Activated T-cell treated with anti-CD3 and anti-CD28 coated beads, Interleukin-2, amount 50 U/mL, for 48 hours (primary cell): ENCODE data around the gene SEPTIN6.
"Not testable (repeated sequence)": the region's sequence is repeated elsewhere in the genome, so short reads cannot be mapped to it uniquely, and the experiment has no call there.

Source experiments
- DNase-seq, 2 experiments: peaks; one replicate each; pipeline ENCODE4 v3.0.0-alpha.2; 2020

Gene SEPTIN6

DNA sequence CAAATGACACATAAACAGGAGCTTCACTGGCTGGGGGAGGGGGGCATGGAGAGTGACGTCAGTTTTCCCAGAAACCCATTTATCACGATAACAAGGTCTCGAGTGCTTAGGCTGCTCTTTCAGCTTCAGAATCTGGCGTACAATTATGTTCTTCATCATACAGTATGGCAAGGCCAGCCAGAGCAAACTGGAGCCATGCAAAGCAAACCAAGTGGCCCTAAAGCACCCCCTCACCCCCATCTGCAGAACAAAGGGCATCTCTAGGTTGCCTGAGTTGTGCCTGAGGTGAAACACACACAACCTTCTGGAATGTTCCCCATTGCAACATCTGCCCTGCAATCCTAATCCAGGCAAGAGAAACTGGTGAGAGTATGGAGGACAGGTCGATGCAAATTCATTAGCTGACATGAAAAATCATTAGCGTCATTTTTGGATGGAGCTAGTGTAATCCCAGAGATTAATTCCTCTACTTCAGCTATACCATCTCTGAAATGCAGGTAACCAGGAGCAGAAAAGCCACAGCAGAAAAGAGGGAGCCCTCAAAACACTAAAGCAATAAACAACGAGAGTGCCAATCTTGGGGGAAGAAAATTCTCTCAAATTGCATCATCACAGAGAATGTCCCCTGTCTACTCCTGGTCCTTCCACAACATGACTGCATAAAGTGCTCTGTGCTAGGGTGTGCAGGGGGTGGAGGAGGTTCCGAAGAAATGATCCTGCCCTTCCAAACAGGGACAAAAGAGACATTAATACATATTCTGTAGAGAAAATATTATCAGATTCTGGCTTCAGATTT, 1.8 kb downstream of the SEPTIN6 start:
- DNase-seq = peak; percentile 85 to 86

DNA sequence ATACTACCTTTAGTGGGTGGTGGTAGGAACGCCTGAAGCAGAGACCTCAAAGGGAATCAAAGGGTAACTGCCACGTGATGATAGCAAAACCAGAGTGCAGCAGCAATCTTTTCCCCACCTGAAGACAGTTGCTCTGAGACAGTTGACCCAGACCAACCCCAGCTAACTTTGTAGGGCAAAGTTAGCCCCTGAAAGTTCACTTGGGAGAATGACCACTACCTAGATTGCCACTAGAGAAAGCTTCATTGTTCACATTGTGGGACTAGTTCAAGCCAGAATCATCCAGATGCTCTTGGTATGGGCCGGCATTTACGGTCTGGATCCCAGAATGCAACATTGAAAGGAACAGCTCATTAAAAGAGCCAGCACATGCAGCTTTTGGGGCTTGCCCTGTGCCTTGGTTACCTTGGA, 4.1 kb downstream of the SEPTIN6 start:
- DNase-seq = peak; percentile 56 to 62

DNA sequence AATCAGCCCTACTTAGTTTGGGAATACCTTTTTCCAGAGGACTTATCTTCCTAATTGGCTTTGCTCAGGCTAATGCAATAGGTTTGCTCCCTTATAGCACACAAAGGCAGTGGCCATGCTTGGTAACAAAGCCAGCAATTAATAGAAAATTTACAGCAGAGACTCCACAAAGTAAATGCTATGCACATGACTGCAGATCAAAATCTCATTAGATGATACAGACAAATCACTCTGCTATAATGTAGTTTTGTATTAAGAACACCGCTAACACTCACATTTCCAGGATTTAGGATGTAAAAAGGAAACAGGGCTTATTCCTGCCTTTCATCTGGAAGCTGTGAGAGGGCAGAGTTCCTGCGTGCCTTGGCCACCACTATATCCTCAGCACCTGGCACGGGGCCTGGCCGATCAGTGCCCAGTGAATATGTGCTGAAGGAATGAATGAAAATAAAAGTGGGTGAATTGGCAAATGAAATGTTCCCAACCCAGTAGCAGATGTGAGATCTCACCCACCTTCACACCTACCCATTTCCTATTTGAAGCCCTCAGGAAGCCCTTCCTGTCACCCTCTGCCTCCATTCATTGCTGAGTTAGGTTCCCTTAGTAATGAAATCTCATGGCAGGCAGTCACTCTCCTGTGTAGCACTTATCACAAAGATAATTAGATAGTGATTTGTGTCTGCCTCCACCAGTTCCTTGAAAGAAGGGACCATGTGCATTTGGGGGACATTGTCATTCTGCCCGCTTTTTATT, 5.1 kb downstream of the SEPTIN6 start:
- peak in 1 of 2 experiments; percentile 31 for DNase-seq

DNA sequence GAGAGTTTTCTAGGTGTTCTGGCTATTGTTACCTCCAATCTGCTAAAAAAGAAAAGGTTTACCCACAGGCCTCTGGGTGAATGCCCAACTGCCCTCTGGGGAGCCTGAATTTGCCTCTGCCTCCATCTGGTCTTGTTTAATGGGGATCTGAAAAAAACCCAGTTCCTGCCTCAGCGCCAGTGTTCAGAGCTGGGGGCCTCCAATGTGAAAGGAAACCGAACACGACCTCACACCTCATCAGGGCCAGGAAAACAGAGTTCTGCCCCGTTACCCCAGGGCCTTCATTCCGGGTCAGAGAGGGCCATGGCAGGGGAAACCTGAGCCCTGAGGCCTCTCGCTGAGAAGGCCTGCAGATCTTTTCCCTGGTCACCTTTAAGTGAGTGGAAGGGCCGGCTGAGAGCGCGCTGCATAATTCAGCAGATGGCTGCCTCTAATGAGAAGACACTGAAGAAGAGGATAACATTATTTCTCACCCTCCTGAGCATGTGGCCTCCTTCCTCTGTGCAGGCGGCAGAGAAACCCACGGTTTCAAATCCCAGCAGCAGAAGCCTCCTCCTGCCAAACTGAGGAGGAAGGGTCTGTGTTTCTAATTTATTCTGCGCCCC, 6.8 kb downstream of the SEPTIN6 start:
- peak; percentile 59 to 64 for DNase-seq

DNA sequence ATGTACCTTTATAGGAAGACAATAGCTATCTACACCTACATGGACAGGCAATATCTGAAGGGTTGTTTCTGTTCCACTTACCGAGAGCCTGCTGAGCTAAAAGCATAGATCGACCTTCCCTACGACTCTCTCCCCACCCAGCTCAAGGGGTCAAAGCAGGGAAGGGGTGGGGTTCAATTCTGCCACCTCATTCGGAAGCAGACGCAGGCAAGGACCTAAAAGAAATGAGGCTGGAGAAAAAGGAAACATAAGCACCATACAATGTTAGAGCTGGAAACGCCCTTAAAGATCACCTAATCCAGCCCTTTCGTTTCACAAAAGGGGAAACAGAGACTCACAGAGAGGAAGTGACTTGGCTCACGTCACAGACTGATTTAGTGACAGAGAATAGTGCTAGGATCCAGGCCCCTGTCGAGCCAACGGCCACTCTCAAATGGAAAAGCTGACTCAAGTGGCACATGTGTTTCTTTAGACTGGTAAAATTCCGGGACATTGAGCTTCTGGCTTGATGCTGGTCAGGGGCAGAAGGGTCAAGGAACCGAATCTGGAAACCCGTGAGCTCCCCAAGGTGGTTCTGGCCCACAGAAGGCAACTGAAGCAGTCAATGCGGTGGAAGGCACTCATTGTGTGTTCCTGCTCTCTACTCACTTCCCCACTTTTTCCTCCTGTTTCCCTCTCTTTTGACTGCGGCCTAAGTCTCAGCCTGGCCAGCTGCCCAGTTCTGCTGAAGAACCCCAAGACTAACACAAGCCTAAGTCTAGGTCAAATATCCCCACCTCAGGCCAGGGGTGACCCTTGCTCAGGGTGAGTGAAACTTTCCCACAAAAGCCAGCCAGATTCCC, 7.5 kb downstream of the SEPTIN6 start:
- peak; percentile 66 for DNase-seq

DNA sequence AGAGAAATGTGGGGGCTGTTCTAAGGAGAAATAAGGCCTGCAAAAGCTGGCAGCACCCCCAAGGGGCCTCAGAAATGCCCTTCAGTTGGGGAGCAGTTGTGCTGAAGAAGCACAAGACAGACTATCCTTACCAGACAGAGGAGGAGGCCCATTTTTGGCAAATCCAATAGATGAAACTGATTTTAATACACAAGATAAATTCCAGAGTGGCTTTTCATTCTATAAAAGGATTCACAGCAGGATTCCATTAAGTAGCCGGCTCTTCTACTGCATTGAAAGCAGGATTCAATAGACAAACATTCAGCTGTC, 8.1 kb downstream of the SEPTIN6 start:
- DNase-seq = no peak

DNA sequence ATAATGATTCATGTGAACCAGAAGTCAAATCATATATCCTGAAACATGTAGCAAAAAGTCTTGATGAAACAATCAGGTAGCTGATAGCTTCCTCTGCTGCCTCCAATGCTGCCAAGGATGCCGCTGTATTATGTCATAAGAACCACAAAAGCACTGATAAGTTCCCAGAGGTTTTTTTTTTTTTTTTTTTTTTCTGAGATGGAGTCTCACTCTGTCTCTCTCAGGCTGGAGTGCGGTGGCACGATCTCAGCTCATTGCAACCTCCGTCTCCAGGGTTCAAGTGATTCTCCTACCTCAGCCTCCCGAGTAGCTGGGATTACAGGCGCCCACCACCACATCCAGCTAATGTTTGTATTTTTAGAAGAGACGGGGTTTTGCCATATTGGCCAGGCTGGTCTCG, 8.7 kb downstream of the SEPTIN6 start:
- not testable (repeated sequence) for DNase-seq

DNA sequence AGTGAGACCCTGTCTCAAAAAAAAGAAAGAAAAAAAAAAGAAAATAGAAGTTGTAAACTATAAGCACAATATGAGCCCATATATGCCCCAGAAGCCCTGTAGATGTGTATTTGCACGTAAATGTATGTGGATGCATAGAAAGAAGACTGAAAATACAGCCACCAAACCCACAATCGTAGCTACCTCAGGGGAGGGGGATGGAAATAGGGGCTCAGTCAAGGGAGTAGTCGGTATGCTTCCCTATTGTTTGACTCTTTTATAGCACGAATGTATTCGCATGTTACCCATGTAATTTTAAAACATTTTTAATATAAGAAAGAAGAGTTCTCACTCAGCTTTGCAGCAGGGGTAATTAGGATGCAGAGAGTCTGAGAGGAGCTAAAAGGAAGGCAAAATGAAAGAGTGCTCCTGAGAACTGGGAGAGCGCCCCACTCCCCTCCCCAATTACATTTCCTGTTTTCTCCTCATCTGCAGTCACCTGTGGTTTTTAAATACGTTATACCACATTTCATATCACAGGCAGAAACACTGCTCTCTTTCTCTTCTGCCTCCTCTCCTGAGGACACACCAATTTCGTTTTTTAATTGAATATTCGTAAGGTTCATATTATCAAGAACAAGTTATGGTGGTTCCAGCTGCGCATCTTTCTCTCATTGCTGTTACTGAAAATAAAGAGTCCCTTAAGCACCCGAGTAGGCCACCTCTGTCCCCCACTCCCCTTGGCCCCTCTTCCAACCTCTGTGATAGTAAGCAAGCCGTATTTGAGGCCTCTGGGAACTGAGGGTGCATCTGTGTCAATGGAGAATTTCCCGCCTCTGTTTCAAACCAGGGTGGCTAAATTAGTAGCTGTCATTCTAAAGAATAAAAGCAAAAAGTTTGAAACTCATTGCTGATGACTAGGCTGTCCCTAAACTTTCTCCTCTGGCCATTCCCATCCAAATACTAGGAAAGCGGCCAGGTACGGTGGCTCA, 10.7 kb downstream of the SEPTIN6 start:
- DNase-seq = peak; percentile 48 to 51

DNA sequence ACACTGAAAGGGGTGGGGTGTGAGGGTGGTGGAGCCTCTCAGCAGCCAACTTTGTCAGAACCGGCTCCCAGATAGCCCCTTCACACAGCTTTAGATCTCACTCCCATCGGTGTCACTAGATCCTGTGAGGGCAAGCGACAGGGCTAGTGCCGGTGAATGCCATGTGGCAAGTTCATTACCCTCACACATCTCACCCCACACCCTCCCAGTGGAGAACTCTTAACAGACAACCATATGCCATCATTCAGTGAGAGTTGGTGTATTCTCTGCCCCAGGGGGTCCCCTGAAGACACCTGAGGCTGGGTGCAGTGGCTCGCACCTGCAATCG, 15.3 kb downstream of the SEPTIN6 start:
- DNase-seq = peak in 1 of 2 experiments; percentile 43

DNA sequence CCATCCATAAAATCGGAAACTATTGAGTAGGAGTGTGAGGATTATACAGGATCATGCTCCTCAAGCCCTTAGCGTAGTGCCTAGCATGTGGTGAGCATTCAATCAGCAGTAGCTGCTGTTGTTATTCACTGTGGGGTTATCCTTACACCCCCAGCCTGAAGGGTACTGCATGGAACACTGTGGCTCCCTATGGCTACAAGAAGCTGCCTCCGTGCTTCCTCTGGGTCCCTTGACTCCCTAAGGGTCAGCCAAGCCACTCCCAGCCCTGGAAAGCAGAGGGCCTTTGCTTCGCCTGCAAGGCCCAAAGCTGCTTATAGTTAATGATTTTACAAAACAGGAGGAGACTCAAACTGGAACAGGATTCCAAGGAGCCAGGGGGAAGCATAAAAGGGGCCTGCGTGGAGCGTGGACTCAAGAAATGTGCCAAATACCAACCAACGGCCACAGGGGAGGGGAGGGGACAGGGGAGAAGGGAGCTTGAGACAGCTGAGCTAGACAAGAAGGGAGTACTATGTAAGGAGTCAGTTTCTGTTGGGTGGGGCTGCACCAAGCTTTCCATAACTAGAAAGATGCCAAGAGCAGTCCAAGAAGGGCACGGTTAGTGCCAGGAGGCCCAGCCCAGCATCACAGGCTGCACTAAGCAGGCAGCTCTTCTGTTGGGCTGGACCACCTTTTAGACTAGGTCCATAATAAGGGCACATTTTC, 15.9 kb downstream of the SEPTIN6 start:
- no peak for DNase-seq

DNA sequence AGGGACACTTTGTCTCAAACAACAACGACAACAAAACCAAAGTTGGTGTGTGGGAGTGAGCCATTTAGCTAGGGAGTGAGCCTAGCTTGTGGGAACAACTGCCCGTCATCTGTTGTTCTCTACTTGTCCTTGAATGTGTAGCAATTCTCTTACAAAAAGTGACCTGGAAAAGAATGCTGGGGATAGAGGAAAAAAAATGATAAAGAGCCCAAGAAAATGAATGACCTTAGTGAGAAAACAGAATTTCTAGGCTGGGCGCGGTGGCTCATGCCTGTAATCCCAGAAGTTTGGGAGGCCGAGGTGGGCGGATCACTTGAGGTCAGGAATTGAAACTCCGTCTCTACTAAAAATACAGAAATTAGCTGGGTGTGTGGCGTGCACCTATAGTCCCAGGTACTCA, 19.6 kb downstream of the SEPTIN6 start:
- DNase-seq = no peak

DNA sequence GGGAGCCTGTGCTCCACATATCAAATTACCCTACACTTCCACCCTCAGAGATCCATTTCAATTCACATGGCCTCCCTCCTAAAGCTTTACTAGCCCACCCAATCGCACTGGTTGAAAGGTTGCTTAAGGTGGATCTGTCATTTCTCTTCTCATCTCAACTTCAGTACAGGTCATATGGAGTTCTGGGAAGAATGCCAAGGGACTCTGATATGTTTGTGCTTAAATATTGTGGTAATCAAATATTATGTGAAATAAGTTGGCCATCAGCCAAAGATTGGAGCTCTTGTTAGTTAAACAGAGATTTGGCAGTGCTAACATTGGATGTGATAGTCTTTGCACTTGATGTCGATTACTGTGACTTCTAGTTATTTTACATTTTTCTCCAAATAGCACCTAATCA, 20.5 kb downstream of the SEPTIN6 start:
- DNase-seq = no peak

DNA sequence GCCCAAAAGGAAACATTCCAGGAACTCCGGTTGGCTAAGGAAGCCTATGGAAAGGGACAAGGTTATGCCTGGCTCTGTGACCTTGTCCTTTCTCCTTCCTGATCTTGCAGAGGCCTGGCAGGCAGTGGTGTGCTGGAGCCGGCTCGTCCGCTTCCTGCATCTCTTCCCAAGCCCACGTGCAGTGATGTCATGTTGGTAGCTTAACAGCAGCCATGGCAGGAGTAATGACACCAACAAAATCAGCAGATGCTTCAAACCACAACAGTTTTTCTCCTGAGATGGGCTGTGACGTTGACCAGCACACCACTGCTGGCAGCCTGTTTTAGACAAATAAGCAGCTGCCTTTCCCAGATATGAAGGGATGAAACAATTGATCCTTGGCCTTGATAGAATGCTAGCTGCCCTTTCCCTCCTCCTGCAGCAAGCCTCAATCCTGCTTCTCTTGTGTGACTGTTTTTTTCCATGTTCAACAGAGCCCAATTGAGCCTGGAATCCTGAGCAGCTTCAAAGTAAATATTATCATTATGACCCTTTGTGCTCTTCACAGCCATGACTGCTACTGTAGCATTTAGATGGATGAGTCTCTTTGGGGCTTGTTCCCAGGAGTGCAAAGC, 23.4 kb downstream of the SEPTIN6 start:
- no peak for DNase-seq

DNA sequence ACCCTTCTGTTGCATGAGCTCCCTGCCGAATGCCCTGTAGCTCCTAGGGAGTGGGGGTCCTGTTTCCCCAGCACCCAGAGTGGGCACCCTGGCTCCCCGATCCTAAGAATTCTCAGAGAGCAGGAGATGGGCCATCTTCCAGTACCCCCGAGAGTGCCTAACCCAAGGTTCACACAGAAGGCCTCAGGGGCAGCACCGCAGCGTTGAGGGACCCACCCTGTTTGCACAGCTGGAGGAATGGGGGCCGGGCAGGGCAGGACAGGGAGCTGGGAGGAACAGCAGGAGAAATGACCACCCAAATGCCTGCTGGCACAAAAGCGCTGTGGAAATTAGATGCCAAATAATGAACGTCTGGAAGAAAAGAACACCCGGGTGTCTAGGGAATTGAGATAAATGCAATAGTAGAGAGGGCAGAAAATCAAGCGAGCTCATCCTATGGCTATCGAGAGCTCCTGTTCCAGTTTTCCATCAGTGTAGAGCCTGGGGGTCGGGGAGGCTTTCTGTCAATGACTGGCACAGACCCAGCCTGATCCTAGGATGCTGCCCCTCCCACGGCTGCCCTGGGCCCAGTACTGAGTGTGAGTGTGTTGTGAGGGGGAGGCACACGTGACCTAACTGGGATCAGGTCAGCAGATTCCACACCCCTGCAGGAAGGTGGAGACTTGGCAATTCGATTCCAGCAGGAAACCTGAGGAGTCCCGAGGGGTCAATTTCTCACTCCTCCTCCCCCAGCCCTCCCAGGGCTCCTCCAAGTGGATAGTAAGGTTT, 25.7 kb downstream of the SEPTIN6 start:
- no peak for DNase-seq

DNA sequence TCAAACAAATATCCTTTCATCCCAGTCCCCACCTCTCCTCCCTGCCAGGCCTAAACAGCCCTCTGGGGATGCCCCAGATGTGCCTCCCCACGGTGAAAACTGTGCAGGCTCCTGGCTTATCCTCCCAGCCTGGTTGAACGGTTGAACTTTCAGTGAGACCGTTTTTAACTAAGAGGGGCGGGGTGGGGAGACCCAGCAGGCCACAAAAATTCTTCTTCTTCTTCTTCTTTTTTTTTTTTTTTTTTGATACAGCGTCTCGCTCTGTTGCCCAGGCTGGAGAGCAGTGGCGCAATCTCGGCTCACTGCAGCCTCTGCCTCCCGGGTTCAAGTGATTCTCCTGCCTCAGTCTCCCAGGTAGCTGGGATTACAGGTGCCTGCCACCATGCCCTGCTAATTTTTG, 28.1 kb downstream of the SEPTIN6 start:
- not testable (repeated sequence) for DNase-seq

DNA sequence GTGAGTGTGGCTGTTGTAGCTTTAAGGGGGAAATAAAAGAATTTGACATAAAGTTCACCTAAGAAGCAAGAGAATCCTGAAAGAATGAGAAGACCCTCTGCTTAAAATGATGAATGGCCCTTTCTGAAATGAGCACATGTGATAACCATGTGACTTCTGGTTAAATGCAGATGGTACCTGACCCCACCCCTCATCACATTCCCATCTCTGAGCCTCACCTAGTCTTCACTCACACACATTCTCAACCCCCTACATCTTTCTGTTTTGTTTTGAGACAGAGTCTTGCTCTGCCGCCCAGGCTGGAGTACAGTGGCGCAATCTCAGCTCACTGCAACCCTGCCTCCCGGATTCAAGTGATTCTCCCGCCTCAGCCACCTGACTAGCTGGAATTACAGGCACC, 31.5 kb downstream of the SEPTIN6 start:
- no peak for DNase-seq

DNA sequence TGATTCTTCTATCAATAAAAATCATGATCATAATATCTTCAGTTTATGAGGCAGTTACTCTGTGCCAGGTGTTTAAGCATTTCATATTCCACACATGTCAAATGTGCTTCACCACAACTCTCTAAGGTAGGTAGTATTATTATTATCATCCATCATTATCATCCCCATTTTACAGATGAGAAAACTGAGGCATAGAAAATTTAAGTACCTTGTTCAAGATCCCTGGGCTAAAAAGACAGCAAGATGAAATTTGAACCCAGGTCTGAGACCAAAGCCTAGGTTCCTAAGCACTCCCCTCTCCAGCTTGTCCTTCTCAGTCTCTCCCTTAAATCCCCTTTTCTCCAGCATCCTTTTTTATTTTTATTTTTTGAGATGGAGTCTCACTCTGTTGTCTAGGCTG, 33.4 kb downstream of the SEPTIN6 start:
- DNase-seq = no peak

DNA sequence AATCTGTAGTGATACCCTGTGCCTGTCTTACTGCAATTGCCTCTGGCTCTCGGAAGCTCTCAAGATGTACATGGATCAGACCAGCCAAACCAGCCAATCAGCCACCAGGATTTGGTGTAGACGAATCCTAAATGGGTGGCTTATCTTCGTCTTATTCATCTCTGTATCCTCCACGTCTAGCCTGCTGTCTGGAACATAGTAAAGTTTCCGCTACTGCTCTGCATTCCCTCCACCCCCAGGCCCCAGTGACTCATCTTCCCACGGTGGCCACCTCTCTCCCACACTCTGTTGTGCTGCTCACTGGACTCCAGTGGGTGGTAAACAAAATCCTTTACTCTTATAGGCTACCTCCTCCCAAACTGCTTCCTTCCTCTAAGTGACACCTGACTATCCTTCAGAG, 37.8 kb downstream of the SEPTIN6 start:
- peak; percentile 77 to 82 for DNase-seq

DNA sequence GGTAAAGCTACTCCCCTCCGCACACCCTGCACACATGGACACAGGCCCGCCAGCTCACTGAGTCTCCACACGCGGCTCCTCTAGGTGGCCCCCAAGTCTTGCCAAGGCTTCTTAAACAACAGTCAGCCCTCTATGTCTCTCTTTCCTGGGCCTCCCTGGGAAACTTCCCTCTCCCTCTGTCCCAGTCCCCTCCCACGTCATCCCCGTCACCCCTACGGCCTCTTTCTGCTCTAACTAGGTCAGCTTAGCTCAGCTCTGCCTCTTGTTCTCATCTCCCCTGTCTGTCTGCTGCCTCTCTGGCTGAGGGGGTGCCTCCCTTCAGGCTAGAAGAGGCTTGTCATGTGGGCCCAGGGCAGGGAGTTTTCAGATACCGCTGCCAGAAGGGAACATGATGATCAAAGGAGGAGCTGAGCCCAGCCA, 38.8 kb downstream of the SEPTIN6 start:
- no peak for DNase-seq

DNA sequence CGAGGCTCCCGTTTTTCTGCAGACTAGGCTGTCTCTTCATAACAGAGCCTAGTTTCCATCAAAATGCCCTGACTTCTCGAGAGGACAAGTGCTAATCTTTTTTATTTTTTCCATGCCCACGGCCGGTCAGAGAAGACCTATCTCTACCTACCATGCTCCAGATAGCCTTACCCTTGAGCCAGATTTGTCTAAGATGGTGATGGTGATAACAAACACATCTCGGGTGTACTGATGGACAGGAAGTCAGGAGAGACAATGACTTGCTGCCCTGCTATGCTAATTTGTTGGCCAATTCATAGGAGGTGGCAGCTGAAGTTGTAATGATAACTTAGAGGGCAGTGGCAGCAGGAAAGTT, 44.6 kb downstream of the SEPTIN6 start:
- no peak for DNase-seq
